ENCODE results near the gene COX19.
"Not testable (repeated sequence)": the region's sequence is repeated elsewhere in the genome, so short reads cannot be mapped to it uniquely, and the experiment has no call there.

Gene COX19

GRCh38 chr7:945147-945555 lies 30.2 kb downstream of the COX19 start:
- DNase-seq (ENCODE audit: low read depth in 2 of 2): no peak

- DNase-seq (ENCODE audit: low read depth in 2 of 2): no peak
Observed at GRCh38 chr7:944744-945143, 30.6 kb downstream of the COX19 start.

- DNase-seq (ENCODE audit: low read depth in 2 of 2): not testable (repeated sequence)
Observed at GRCh38 chr7:943793-944192, 31.6 kb downstream of the COX19 start.

- DNase-seq (ENCODE audit: low read depth in 2 of 2): no peak
Observed at GRCh38 chr7:940599-941408, 34.5 kb downstream of the COX19 start.

- DNase-seq (ENCODE audit: low read depth in 2 of 2): no peak
Observed at GRCh38 chr7:939843-940242, 35.5 kb downstream of the COX19 start.

- DNase-seq (ENCODE audit: low read depth in 2 of 2): no peak
Observed at GRCh38 chr7:938546-939185, 36.7 kb downstream of the COX19 start.

- DNase-seq (ENCODE audit: low read depth in 2 of 2): no peak
Observed at GRCh38 chr7:937856-938484, 37.4 kb downstream of the COX19 start.

- DNase-seq (ENCODE audit: low read depth in 2 of 2): no peak
Observed at GRCh38 chr7:936386-937054, 38.8 kb downstream of the COX19 start.

GRCh38 chr7:935874-936385 lies 39.4 kb downstream of the COX19 start:
- DNase-seq (ENCODE audit: low read depth in 2 of 2): no peak

GRCh38 chr7:935164-935873 lies 40.0 kb downstream of the COX19 start:
- no peak for DNase-seq (ENCODE audit: low read depth in 2 of 2)

GRCh38 chr7:934469-935163 lies 40.7 kb downstream of the COX19 start:
- no peak for DNase-seq (ENCODE audit: low read depth in 2 of 2)

GRCh38 chr7:932651-932975 lies 42.7 kb downstream of the COX19 start:
- no peak for DNase-seq (ENCODE audit: low read depth in 2 of 2)

- no peak for DNase-seq (ENCODE audit: low read depth in 2 of 2)
Observed at GRCh38 chr7:931871-932650, 43.3 kb downstream of the COX19 start.

GRCh38 chr7:930975-931758 lies 44.2 kb downstream of the COX19 start:
- DNase-seq (ENCODE audit: low read depth in 2 of 2): no peak

GRCh38 chr7:929311-929711 lies 46.0 kb downstream of the COX19 start:
- DNase-seq (ENCODE audit: low read depth in 2 of 2): no peak

GRCh38 chr7:927031-927671 lies 48.2 kb downstream of the COX19 start:
- DNase-seq (ENCODE audit: low read depth in 2 of 2): no peak

- DNase-seq (ENCODE audit: low read depth in 2 of 2): no peak
Observed at GRCh38 chr7:926061-927030, 49.0 kb downstream of the COX19 start.

GRCh38 chr7:925601-926000 lies 49.7 kb downstream of the COX19 start:
- peak; percentile 68 to 82 for DNase-seq (ENCODE audit: low read depth in 2 of 2)

Data from activated CD8-positive, alpha-beta memory T cell treated with anti-CD3 and anti-CD28 coated beads for 4 hours (primary cell).